Heart right ventricle (tissue), 16 donors: Measurements from ENCODE around the gene OR10J1. TPM values are rescaled to one million over a fixed set of nuclear protein-coding genes. Genes with fewer than 3 reads are reported as not detected.

Source experiments
- ATAC-seq, 8 donors: fragments of 200-7000 bp; cut with Tn5 transposase; one replicate each; pipeline ENCODE4 v1.9.1; 2020; ENCODE audit warnings: mild to moderate bottlenecking in 8 of 8, moderate library complexity in 8 of 8, moderate number of reproducible peaks in 1 of 8
- DNase-seq, 2 donors: peaks; one replicate each; pipeline ENCODE4 v3.0.0-alpha.2; 2020
- H3K27ac ChIP-seq, 10 donors: fragments of 200-600 bp; sonication (generic) in 2 of 10; one replicate each; pipeline versions ENCODE4 v1.5.0 to v1.8.0; 2020 to 2022; ENCODE audit warnings: mild to moderate bottlenecking in 3 of 10
- H3K27me3 ChIP-seq, 7 donors: fragments of 200-600 bp; one replicate each; pipeline ENCODE4 v1.8.0; 2021 to 2022; ENCODE audit warnings: mild to moderate bottlenecking in 2 of 7
- H3K36me3 ChIP-seq, 9 donors: fragments of 200-600 bp; sonication (generic) in 1 of 9; one replicate each; pipeline versions ENCODE4 v1.5.0 to v1.8.0; 2020 to 2022; ENCODE audit warnings: mild to moderate bottlenecking in 2 of 9
- H3K4me1 ChIP-seq, 9 donors: fragments of 200-600 bp; sonication (generic) in 1 of 9; one replicate each; pipeline versions ENCODE4 v1.5.0 to v1.8.0; 2020 to 2022; ENCODE audit warnings: mild to moderate bottlenecking in 4 of 9
- H3K4me3 ChIP-seq, 10 donors: fragments of 200-600 bp; sonication (generic) in 2 of 10; one replicate each; pipeline versions ENCODE4 v1.5.0 to v1.8.0; 2020 to 2022; ENCODE audit warnings: mild to moderate bottlenecking in 7 of 10, moderate library complexity in 2 of 10
- H3K9me3 ChIP-seq, 11 donors: fragments of 200-600 bp in 10 of 11; sonication (generic) in 2 of 11; one replicate each; pipeline versions ENCODE4 v1.5.0 to v1.8.0; 2013 to 2022; ENCODE audit warnings: mild to moderate bottlenecking in 2 of 11, control low read depth in 1 of 11, moderate library complexity in 1 of 11
- WGBS, 2 donors: extraction: QIAGEN DNeasy Blood & Tissue Kit; methylation state at CpG; one replicate each; pipeline ENCODE4 v1.1.7; 2013; ENCODE audit warnings: inconsistent platforms in 1 of 2; 5-methylcytosine and 5-hydroxymethylcytosine counted together
- intact Hi-C, 10 donors: fragments of 100-400 bp; cut with DNase I; formaldehyde crosslinking; loops; one replicate each; pipeline versions ENCODE4 v1.11.1 to v1.14.2; 2022
- polyA plus RNA-seq, 2 donors: library from polyadenylated mRNA; stranded (reverse); fragments of 200-250 nt; gene quantifications; one replicate each; pipeline ENCODE4 v1.2.3, GENCODE V29; 2013
- total RNA-seq, 10 donors: library from RNA; stranded (reverse); fragmentation: NEBNext Ultra II Directional in 3 of 10; extraction: Animal tissue kit (Norgen Biotek cat#: 25700) in 3 of 10; gene quantifications; one replicate each; pipeline versions ENCODE4 v1.2.1 to v1.2.4, GENCODE V29; 2021 to 2023
- TF ChIP-seq, protein P1 (sequence below), 9 donors: fragments of 200-600 bp; sonication (generic) in 2 of 9; IDR thresholded peaks; one replicate each; pipeline versions ENCODE4 v1.5.0 to v1.8.0; 2021 to 2022; ENCODE audit warnings: antibody characterized with exemption in 9 of 9, mild to moderate bottlenecking in 5 of 9, moderate library complexity in 1 of 9
- donor health status: Arrhythmogenic right ventricular cardiomyopathy.
- donor health status: ischemic (EF 13 %, LVEDD 7.1; RV severe dilation, severe dysfunction).
- donor health status: healthy with polysubstance abuse.
- donor health status: DM: no; HTN: yes; CAD: no.
- donor health status: DM: no; HTN: no; CAD: no.
- donor health status: ischemic (EF 25% LVEDD 6.9; RV normal size, moderate dysfunction).
- donor health status: ischemic (EF 25% LVEDD 5.7; RV mildly dilated, moderate dysfunction).
- donor health status: healthy.
- donor health status: DM: yes; HTN: yes; CAD: no.
- donor health status: Ischemic cardiomyopathy.
- donor health status: ischemic (EF 35%, LVEDD 5.7; RV mildly dilated, moderate dysfunction).
- donor health status: nonischemic (EF 11% LVEDD 7.7; RV severe dilation, severe dysfunction).
- donor health status: DM: yes; HTN: yes; CAD: no.
- donor health status: PGD.
- donor health status: ischemic (EF 29% LVEDD 5.4; RV normal size, mild dysfunction).
- donor health status: nonischemic (EF 23%, LVEDD 6.1; RV moderate dilation, normal function).

Gene OR10J1
- total and polyA plus RNA-seq, 12 donors: not detected

DNA sequence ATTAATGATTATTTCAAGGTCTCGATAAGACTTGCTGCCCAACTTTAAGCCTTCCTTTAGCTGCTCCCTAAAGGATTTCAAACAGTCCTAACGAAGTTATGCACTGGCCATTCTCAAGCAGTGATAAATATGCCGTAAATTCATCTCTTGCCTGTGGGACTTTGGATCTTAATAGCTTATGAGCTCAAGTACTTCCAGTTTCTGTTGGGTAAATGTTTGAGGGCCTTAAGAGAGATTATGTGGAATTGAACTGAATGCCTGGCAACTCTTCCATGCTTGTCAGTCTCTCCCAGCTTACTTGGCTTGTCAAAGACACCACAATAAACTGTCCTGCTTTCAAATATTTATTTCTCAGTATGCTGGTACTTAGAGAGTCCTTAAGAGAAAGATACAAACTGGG lies 11.0 kb upstream of the OR10J1 start:
- no peaks in the 10 kb centered on the region for H3K4me1 ChIP-seq
- DNase-seq (no peak), ATAC-seq (no peak)
- TF ChIP-seq, protein P1, sequence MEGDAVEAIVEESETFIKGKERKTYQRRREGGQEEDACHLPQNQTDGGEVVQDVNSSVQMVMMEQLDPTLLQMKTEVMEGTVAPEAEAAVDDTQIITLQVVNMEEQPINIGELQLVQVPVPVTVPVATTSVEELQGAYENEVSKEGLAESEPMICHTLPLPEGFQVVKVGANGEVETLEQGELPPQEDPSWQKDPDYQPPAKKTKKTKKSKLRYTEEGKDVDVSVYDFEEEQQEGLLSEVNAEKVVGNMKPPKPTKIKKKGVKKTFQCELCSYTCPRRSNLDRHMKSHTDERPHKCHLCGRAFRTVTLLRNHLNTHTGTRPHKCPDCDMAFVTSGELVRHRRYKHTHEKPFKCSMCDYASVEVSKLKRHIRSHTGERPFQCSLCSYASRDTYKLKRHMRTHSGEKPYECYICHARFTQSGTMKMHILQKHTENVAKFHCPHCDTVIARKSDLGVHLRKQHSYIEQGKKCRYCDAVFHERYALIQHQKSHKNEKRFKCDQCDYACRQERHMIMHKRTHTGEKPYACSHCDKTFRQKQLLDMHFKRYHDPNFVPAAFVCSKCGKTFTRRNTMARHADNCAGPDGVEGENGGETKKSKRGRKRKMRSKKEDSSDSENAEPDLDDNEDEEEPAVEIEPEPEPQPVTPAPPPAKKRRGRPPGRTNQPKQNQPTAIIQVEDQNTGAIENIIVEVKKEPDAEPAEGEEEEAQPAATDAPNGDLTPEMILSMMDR (IDR thresholded peaks at IDR 0.05): no peak
- intact Hi-C loops: no loop called here
- 55 to 61% methylated on average over 3 of the region's 3 CpGs for WGBS, 2 donors
- H3K27me3 ChIP-seq: no peaks in the 10 kb centered on the region
- H3K36me3 ChIP-seq: no peaks in the 10 kb centered on the region
- no peaks in the 10 kb centered on the region for H3K9me3 ChIP-seq
- no peak overlapping the region for H3K4me3 ChIP-seq
- no peak overlapping the region for H3K27ac ChIP-seq

DNA sequence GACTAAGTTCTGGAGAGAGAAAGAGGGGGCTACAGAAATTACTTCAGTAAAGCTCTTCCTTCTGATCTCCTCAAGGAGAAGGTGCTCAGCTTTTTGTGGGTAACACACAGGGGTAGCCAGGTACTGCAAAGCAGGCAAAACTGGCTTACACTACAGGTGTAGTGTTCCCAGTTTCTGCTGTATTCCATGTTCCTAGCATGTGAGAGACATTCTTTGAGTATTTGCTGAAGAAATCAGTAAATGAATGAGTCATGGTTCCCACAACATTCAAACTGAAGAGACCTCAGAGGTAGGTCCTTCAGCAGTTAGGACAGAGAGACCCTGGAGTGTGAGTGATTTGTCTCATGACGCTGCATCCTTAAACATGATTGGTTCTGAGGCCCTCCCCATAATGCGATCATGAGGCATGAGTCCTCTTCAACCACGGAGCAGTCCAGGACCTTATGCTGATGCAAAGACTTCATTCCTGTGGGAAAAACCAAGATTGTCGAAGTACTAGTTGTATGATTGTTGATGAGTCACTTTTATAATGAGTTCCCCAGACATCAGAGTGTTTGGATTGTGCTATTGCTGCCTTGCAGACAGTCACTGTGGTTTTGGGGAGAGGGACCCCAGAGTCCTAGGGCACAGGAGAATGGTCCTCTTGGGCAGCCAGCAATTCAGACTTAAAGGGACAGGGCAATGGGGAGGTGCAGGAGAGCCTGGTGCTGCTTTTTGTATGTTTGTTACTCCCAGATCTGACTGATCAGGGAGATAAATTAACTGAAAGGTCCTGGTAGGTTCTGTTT lies 10.3 kb upstream of the OR10J1 start:
- DNase-seq (no peak), ATAC-seq (no peak)
- H3K9me3 ChIP-seq: no peaks in the 10 kb centered on the region
- no peak overlapping the region for H3K27ac ChIP-seq
- intact Hi-C loops: no loop called here
- 80% methylated on average over 4 of the region's 4 CpGs for WGBS, 2 donors
- no peaks in the 10 kb centered on the region for H3K4me1 ChIP-seq
- TF ChIP-seq, protein P1 (IDR thresholded peaks at IDR 0.05): no peak
- H3K4me3 ChIP-seq: no peak overlapping the region
- H3K36me3 ChIP-seq: no peaks in the 10 kb centered on the region
- no peaks in the 10 kb centered on the region for H3K27me3 ChIP-seq

DNA sequence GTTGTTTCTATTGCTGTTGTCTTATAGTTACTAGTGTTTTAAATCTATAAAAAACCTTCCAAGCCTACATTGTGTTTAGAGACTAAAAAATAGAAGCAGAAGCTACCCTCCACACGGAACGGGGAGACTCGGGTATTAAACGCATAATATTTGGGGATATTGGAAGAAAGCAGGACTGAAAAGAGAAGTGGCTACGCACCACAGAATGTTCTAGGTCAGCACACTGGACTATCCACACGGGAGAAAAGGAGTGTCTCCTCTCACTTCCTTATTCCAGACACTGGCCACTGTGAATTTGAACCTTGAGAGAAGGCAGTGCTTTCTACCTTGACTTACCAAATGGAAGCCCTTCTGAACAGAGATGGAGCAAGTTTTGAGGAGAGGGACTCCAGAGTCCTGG lies 8.5 kb upstream of the OR10J1 start:
- intact Hi-C loops: no loop called here
- WGBS, 2 donors: 83 to 88% methylated on average over 6 of the region's 6 CpGs
- H3K9me3 ChIP-seq: no peaks in the 10 kb centered on the region
- TF ChIP-seq, protein P1 (IDR thresholded peaks at IDR 0.05): no peak
- ATAC-seq: peak in 4 of 8 donors; percentile 42 to 61 (median 46)
- no peaks in the 10 kb centered on the region for H3K4me1 ChIP-seq
- H3K4me3 ChIP-seq: no peak overlapping the region
- no peaks in the 10 kb centered on the region for H3K36me3 ChIP-seq
- DNase-seq: no peak
- H3K27ac ChIP-seq: no peak overlapping the region
- H3K27me3 ChIP-seq: no peaks in the 10 kb centered on the region

DNA sequence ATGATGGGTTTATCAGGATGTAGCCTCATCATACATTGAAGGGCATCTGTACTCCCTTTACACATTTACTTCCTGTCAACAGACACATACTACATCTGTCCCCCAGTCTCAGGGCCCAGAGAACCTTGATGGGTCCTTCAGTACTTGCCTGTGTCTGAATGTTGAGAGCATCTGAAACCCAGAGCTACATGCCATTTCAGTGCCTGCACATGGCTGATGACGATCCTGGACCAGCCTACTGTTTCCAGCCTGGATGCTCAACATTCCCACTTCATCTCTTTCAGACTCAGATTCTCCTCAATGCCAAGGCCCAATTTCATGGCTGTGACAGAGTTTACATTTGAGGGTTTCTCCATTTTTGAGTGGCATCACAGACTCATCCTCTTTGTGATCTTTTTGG lies 7.6 kb upstream of the OR10J1 start, which contains the start of gene OR10J4:
Gene OR10J4, plus strand, starts transcription at position 301 of the 400 bp plus-strand sequence.
- DNase-seq (no peak), ATAC-seq (no peak)
- 92 to 93% methylated on average over 1 of the region's 1 CpG for WGBS, 2 donors
- Histone ChIP-seq H3K27ac (no peak within 1 kb of the TSS), H3K4me1 (peaks cover 0 to 3% (median 0%) of the 10 kb centered on the region in 9 donors), H3K27me3 (no peaks in the 10 kb centered on the region), H3K9me3 (no peaks in the 10 kb centered on the region), H3K4me3 (no peak within 1 kb of the TSS), H3K36me3 (no peaks in the 10 kb centered on the region)
- intact Hi-C loops: no loop called here
- TF ChIP-seq, protein P1 (IDR thresholded peaks at IDR 0.05): no peak
